ENCODE measurements around the gene NRAP.

NRAP gene

GRCh38 chr10:113691381-113691780 lies 27.5 kb upstream of the NRAP start:
- ATAC-seq (no peak), DNase-seq (ENCODE audit: low spot score in 2 of 2) (no peak)
- H3K4me3 Mint-ChIP-seq, result no peak overlapping the region
- no peak overlapping the region for H3K27ac Mint-ChIP-seq
- H3K9me3 Mint-ChIP-seq, result peaks cover 24% of the 10 kb centered on the region
- H3K4me1 Mint-ChIP-seq, result peaks cover 52% of the 10 kb centered on the region
- no peaks in the 10 kb centered on the region for H3K36me3 Mint-ChIP-seq

- no peaks in the 10 kb centered on the region for H3K36me3 Mint-ChIP-seq
- no peak overlapping the region for H3K4me3 Mint-ChIP-seq
- H3K4me1 Mint-ChIP-seq, result peaks cover 50% of the 10 kb centered on the region
- peaks cover 28% of the 10 kb centered on the region for H3K9me3 Mint-ChIP-seq
- no peak for DNase-seq (ENCODE audit: low spot score in 2 of 2)
- no peak for ATAC-seq
- H3K27ac Mint-ChIP-seq, result no peak overlapping the region
These were observed 26.9 kb upstream of the NRAP start for GRCh38 chr10:113690749-113691148.

GRCh38 chr10:113689574-113689973 lies 25.7 kb upstream of the NRAP start:
- DNase-seq (ENCODE audit: low spot score in 2 of 2), result no peak
- no peaks in the 10 kb centered on the region for H3K36me3 Mint-ChIP-seq
- peaks cover 51% of the 10 kb centered on the region for H3K4me1 Mint-ChIP-seq
- H3K9me3 Mint-ChIP-seq, result peaks cover 37% of the 10 kb centered on the region
- peak overlapping the region; percentile 51 for H3K4me3 Mint-ChIP-seq
- ATAC-seq, result no peak
- no peak overlapping the region for H3K27ac Mint-ChIP-seq

GRCh38 chr10:113689057-113689456 lies 25.2 kb upstream of the NRAP start:
- ATAC-seq (no peak), DNase-seq (ENCODE audit: low spot score in 2 of 2) (no peak)
- peaks cover 41% of the 10 kb centered on the region for H3K9me3 Mint-ChIP-seq
- no peaks in the 10 kb centered on the region for H3K36me3 Mint-ChIP-seq
- H3K27ac Mint-ChIP-seq, result peak overlapping the region; percentile 14
- peak overlapping the region; percentile 51 for H3K4me3 Mint-ChIP-seq
- peaks cover 56% of the 10 kb centered on the region for H3K4me1 Mint-ChIP-seq

GRCh38 chr10:113687037-113687436 lies 23.2 kb upstream of the NRAP start:
- ATAC-seq (no peak), DNase-seq (ENCODE audit: low spot score in 2 of 2) (no peak)
- Mint-ChIP-seq H3K9me3 (peaks cover 32% of the 10 kb centered on the region), H3K4me3 (no peak overlapping the region), H3K27ac (no peak overlapping the region), H3K36me3 (no peaks in the 10 kb centered on the region), H3K4me1 (peaks cover 66% of the 10 kb centered on the region)

- DNase-seq (ENCODE audit: low spot score in 2 of 2) (no peak), ATAC-seq (no peak)
- H3K36me3 Mint-ChIP-seq, result no peaks in the 10 kb centered on the region
- H3K9me3 Mint-ChIP-seq, result peaks cover 32% of the 10 kb centered on the region
- peaks cover 76% of the 10 kb centered on the region for H3K4me1 Mint-ChIP-seq
- no peak overlapping the region for H3K4me3 Mint-ChIP-seq
- H3K27ac Mint-ChIP-seq, result no peak overlapping the region
These were observed 22.2 kb upstream of the NRAP start for GRCh38 chr10:113686028-113686427.

GRCh38 chr10:113683300-113683699 lies 19.5 kb upstream of the NRAP start:
- no peak for ATAC-seq
- DNase-seq (ENCODE audit: low spot score in 2 of 2), result no peak
- Mint-ChIP-seq H3K27ac (no peak overlapping the region), H3K36me3 (no peaks in the 10 kb centered on the region), H3K4me3 (no peak overlapping the region), H3K4me1 (peaks cover 71% of the 10 kb centered on the region), H3K9me3 (peaks cover 31% of the 10 kb centered on the region)

- DNase-seq (ENCODE audit: low spot score in 2 of 2), result peak; percentile 30 to 77
These were observed 18.0 kb upstream of the NRAP start for GRCh38 chr10:113681533-113682470.

GRCh38 chr10:113680190-113681111 lies 16.6 kb upstream of the NRAP start:
- Mint-ChIP-seq H3K4me3 (peak overlapping the region; percentile 97), H3K27ac (peak overlapping the region; percentile 92), H3K9me3 (peaks cover 9% of the 10 kb centered on the region), H3K36me3 (no peaks in the 10 kb centered on the region), H3K4me1 (peaks cover 59% of the 10 kb centered on the region)
- ATAC-seq (peak; percentile 36), DNase-seq (ENCODE audit: low spot score in 2 of 2) (peak; percentile 27 to 67)

More at GRCh38 chr10:113681533-113682470, 18.0 kb upstream of the NRAP start:
- Mint-ChIP-seq H3K27ac (peak overlapping the region; percentile 92), H3K4me1 (peaks cover 65% of the 10 kb centered on the region), H3K36me3 (no peaks in the 10 kb centered on the region), H3K9me3 (peaks cover 17% of the 10 kb centered on the region), H3K4me3 (peak overlapping the region; percentile 97)
- ATAC-seq, result peak; percentile 82

GRCh38 chr10:113679463-113680189 lies 15.8 kb upstream of the NRAP start, which contains the start of gene CASP7:
Gene CASP7, plus strand, starts transcription at chr10:113679912. Its CDS starts 17,582 bp downstream, at chr10:113697494.
- peaks cover 53% of the 10 kb centered on the region for H3K4me1 Mint-ChIP-seq
- H3K27ac Mint-ChIP-seq, result peak within 1 kb of the TSS; percentile 92
- peak; percentile 84 for ATAC-seq
- no peaks in the 10 kb centered on the region for H3K36me3 Mint-ChIP-seq
- DNase-seq (ENCODE audit: low spot score in 2 of 2), result peak; percentile 63 to 86
- peaks cover 4% of the 10 kb centered on the region for H3K9me3 Mint-ChIP-seq
- peak within 1 kb of the TSS; percentile 97 for H3K4me3 Mint-ChIP-seq

GRCh38 chr10:113666682-113667252 lies 2.9 kb upstream of the NRAP start:
- Mint-ChIP-seq H3K9me3 (peaks cover 3% of the 10 kb centered on the region), H3K27ac (peak overlapping the region; percentile 73), H3K4me3 (no peak overlapping the region), H3K4me1 (peaks cover 7% of the 10 kb centered on the region), H3K36me3 (no peaks in the 10 kb centered on the region)
- peak; percentile 93 for ATAC-seq
- DNase-seq (ENCODE audit: low spot score in 2 of 2), result peak in 1 of 2 donors; percentile 51

- peaks cover 3% of the 10 kb centered on the region for H3K9me3 Mint-ChIP-seq
- H3K4me1 Mint-ChIP-seq, result peaks cover 7% of the 10 kb centered on the region
- no peak overlapping the region for H3K27ac Mint-ChIP-seq
- DNase-seq (ENCODE audit: low spot score in 2 of 2) (no peak), ATAC-seq (no peak)
- no peaks in the 10 kb centered on the region for H3K36me3 Mint-ChIP-seq
- no peak overlapping the region for H3K4me3 Mint-ChIP-seq
These were observed 2.0 kb upstream of the NRAP start for GRCh38 chr10:113665806-113666354.

- Mint-ChIP-seq H3K9me3 (peaks cover 3% of the 10 kb centered on the region), H3K27ac (no peak overlapping the region), H3K4me1 (peaks cover 7% of the 10 kb centered on the region), H3K36me3 (no peaks in the 10 kb centered on the region), H3K4me3 (no peak overlapping the region)
- no peak for DNase-seq (ENCODE audit: low spot score in 2 of 2)
- ATAC-seq, result no peak
These were observed 1.5 kb upstream of the NRAP start for GRCh38 chr10:113665352-113665751.

GRCh38 chr10:113663142-113663541 lies 699 bp downstream of the NRAP start:
- no peak for ATAC-seq
- Mint-ChIP-seq H3K4me3 (no peak overlapping the region), H3K9me3 (peaks cover 3% of the 10 kb centered on the region), H3K36me3 (no peaks in the 10 kb centered on the region), H3K27ac (no peak overlapping the region), H3K4me1 (peaks cover 7% of the 10 kb centered on the region)
- no peak for DNase-seq (ENCODE audit: low spot score in 2 of 2)

Measured in stimulated activated effector memory CD8-positive, alpha-beta T cell treated with anti-CD3 and anti-CD28 coated beads, Interleukin-12 subunit alpha, Interleukin-12 subunit beta, amount 100 ng/mL, for 72 hours (primary cell).